ENCODE data around the gene NRG3. TPM values are rescaled to one million over a fixed set of nuclear protein-coding genes. Genes with fewer than 3 reads are reported as not detected.

NRG3 gene
- total RNA-seq, 1 donor from 2014 or later, result 0.74 TPM

- H3K4me1 Mint-ChIP-seq, result no peaks in the 10 kb centered on the region
Observed at GRCh38 chr10:82628373-82628772, 753.4 kb downstream of the NRG3 start.

GRCh38 chr10:82643076-82643475 lies 768.1 kb downstream of the NRG3 start:
- DNase-seq (ENCODE audit: low spot score in 2 of 2, unreplicated experiment in 2 of 2), result no peak
- Mint-ChIP-seq H3K27me3 (ENCODE audit: low read depth) (peaks cover 1% of the 10 kb centered on the region), H3K9me3 (peaks cover 8% of the 10 kb centered on the region), H3K36me3 (no peaks in the 10 kb centered on the region), H3K27ac (no peak overlapping the region), H3K4me1 (peaks cover 9% of the 10 kb centered on the region), H3K4me3 (no peak overlapping the region)
- TF ChIP-seq CTCF (IDR thresholded peaks at IDR 0.05; ENCODE audit: unreplicated experiment), result no peak

More at GRCh38 chr10:82628373-82628772, 753.4 kb downstream of the NRG3 start:
- Mint-ChIP-seq H3K9me3 (no peaks in the 10 kb centered on the region), H3K36me3 (no peaks in the 10 kb centered on the region), H3K27me3 (ENCODE audit: low read depth) (no peaks in the 10 kb centered on the region), H3K27ac (no peak overlapping the region), H3K4me3 (no peak overlapping the region)
- no peak for TF ChIP-seq CTCF (IDR thresholded peaks at IDR 0.05; ENCODE audit: unreplicated experiment)
- no peak for DNase-seq (ENCODE audit: low spot score in 2 of 2, unreplicated experiment in 2 of 2)

- Mint-ChIP-seq H3K4me3 (no peak overlapping the region), H3K27me3 (ENCODE audit: low read depth) (peaks cover 1% of the 10 kb centered on the region), H3K36me3 (no peaks in the 10 kb centered on the region), H3K9me3 (peaks cover 8% of the 10 kb centered on the region), H3K27ac (no peak overlapping the region), H3K4me1 (peaks cover 9% of the 10 kb centered on the region)
- DNase-seq (ENCODE audit: low spot score in 2 of 2, unreplicated experiment in 2 of 2), result no peak
- TF ChIP-seq CTCF (IDR thresholded peaks at IDR 0.05; ENCODE audit: unreplicated experiment), result no peak
Observed at GRCh38 chr10:82643601-82644000, 768.6 kb downstream of the NRG3 start.

GRCh38 chr10:82645221-82645620 lies 770.2 kb downstream of the NRG3 start:
- Mint-ChIP-seq H3K27me3 (ENCODE audit: low read depth) (peaks cover 1% of the 10 kb centered on the region), H3K4me1 (peaks cover 7% of the 10 kb centered on the region), H3K27ac (no peak overlapping the region), H3K4me3 (no peak overlapping the region), H3K36me3 (no peaks in the 10 kb centered on the region), H3K9me3 (peaks cover 8% of the 10 kb centered on the region)
- TF ChIP-seq CTCF (IDR thresholded peaks at IDR 0.05; ENCODE audit: unreplicated experiment), result no peak
- DNase-seq (ENCODE audit: low spot score in 2 of 2, unreplicated experiment in 2 of 2), result no peak

- Mint-ChIP-seq H3K27ac (no peak overlapping the region), H3K9me3 (no peaks in the 10 kb centered on the region), H3K27me3 (ENCODE audit: low read depth) (peaks cover 6% of the 10 kb centered on the region), H3K36me3 (no peaks in the 10 kb centered on the region), H3K4me3 (no peak overlapping the region), H3K4me1 (peaks cover 2% of the 10 kb centered on the region)
- TF ChIP-seq CTCF (IDR thresholded peaks at IDR 0.05; ENCODE audit: unreplicated experiment), result no peak
- DNase-seq (ENCODE audit: low spot score in 2 of 2, unreplicated experiment in 2 of 2), result no peak
Observed at GRCh38 chr10:82653244-82654155, 778.5 kb downstream of the NRG3 start.

Measured in mesothelial cell of epicardium (in vitro differentiated cells).